ENCODE data around the gene LIF.
"Not testable (repeated sequence)": the region's sequence is repeated elsewhere in the genome, so short reads cannot be mapped to it uniquely, and the experiment has no call there.

LIF gene

GRCh38 chr22:30206944-30207343 lies 39.6 kb downstream of the LIF start:
- H3K9me3 ChIP-seq (ENCODE audit: low read length), result no peaks in the 10 kb centered on the region
- H3K4me1 ChIP-seq (ENCODE audit: insufficient read depth, low read length), result peaks cover 16% of the 10 kb centered on the region
- H3K27me3 ChIP-seq (ENCODE audit: insufficient read depth, low read length), result no peaks in the 10 kb centered on the region
- no peaks in the 10 kb centered on the region for H3K36me3 ChIP-seq (ENCODE audit: insufficient read depth, low read length)
- no peak overlapping the region for H2AFZ ChIP-seq (ENCODE audit: low read depth, low read length)
- no peak overlapping the region for H3K4me3 ChIP-seq (ENCODE audit: low read length)

- Histone ChIP-seq H3K9me3 (ENCODE audit: low read length) (no peaks in the 10 kb centered on the region), H3K4me3 (ENCODE audit: low read length) (no peak overlapping the region), H3K36me3 (ENCODE audit: insufficient read depth, low read length) (no peaks in the 10 kb centered on the region), H2AFZ (ENCODE audit: low read depth, low read length) (no peak overlapping the region), H3K4me1 (ENCODE audit: insufficient read depth, low read length) (peaks cover 16% of the 10 kb centered on the region), H3K27me3 (ENCODE audit: insufficient read depth, low read length) (no peaks in the 10 kb centered on the region)
Measured at GRCh38 chr22:30205281-30206115, 41.1 kb downstream of the LIF start.

GRCh38 chr22:30204742-30205111 lies 41.8 kb downstream of the LIF start:
- H3K9me3 ChIP-seq (ENCODE audit: low read length), result no peaks in the 10 kb centered on the region
- no peak overlapping the region for H2AFZ ChIP-seq (ENCODE audit: low read depth, low read length)
- H3K4me3 ChIP-seq (ENCODE audit: low read length), result no peak overlapping the region
- no peaks in the 10 kb centered on the region for H3K27me3 ChIP-seq (ENCODE audit: insufficient read depth, low read length)
- H3K4me1 ChIP-seq (ENCODE audit: insufficient read depth, low read length), result peaks cover 16% of the 10 kb centered on the region
- no peaks in the 10 kb centered on the region for H3K36me3 ChIP-seq (ENCODE audit: insufficient read depth, low read length)

- H3K36me3 ChIP-seq (ENCODE audit: insufficient read depth, low read length), result no peaks in the 10 kb centered on the region
- no peak overlapping the region for H3K4me3 ChIP-seq (ENCODE audit: low read length)
- H3K4me1 ChIP-seq (ENCODE audit: insufficient read depth, low read length), result peaks cover 16% of the 10 kb centered on the region
Measured at GRCh38 chr22:30204015-30204741, 42.4 kb downstream of the LIF start.

GRCh38 chr22:30202531-30203006 lies 44.0 kb downstream of the LIF start:
- no peak overlapping the region for H2AFZ ChIP-seq (ENCODE audit: low read depth, low read length)
- no peaks in the 10 kb centered on the region for H3K9me3 ChIP-seq (ENCODE audit: low read length)
- H3K36me3 ChIP-seq (ENCODE audit: insufficient read depth, low read length), result no peaks in the 10 kb centered on the region
- H3K27me3 ChIP-seq (ENCODE audit: insufficient read depth, low read length), result no peaks in the 10 kb centered on the region
- H3K4me1 ChIP-seq (ENCODE audit: insufficient read depth, low read length), result peaks cover 12% of the 10 kb centered on the region
- no peak overlapping the region for H3K4me3 ChIP-seq (ENCODE audit: low read length)

More at GRCh38 chr22:30204015-30204741, 42.4 kb downstream of the LIF start:
- Histone ChIP-seq H2AFZ (ENCODE audit: low read depth, low read length) (no peak overlapping the region), H3K27me3 (ENCODE audit: insufficient read depth, low read length) (no peaks in the 10 kb centered on the region), H3K9me3 (ENCODE audit: low read length) (no peaks in the 10 kb centered on the region)

GRCh38 chr22:30201945-30202344 lies 44.6 kb downstream of the LIF start:
- no peaks in the 10 kb centered on the region for H3K27me3 ChIP-seq (ENCODE audit: insufficient read depth, low read length)
- H3K9me3 ChIP-seq (ENCODE audit: low read length), result no peaks in the 10 kb centered on the region
- H2AFZ ChIP-seq (ENCODE audit: low read depth, low read length), result no peak overlapping the region
- H3K36me3 ChIP-seq (ENCODE audit: insufficient read depth, low read length), result no peaks in the 10 kb centered on the region
- H3K4me3 ChIP-seq (ENCODE audit: low read length), result no peak overlapping the region
- peaks cover 8% of the 10 kb centered on the region for H3K4me1 ChIP-seq (ENCODE audit: insufficient read depth, low read length)

GRCh38 chr22:30200905-30201304 lies 45.7 kb downstream of the LIF start:
- H3K4me3 ChIP-seq (ENCODE audit: low read length); H2AFZ ChIP-seq (ENCODE audit: low read depth, low read length): not testable (repeated sequence)
- H3K4me1 ChIP-seq (ENCODE audit: insufficient read depth, low read length), result peaks cover 16% of the 10 kb centered on the region

GRCh38 chr22:30198921-30199320 lies 47.6 kb downstream of the LIF start:
- no peaks in the 10 kb centered on the region for H3K36me3 ChIP-seq (ENCODE audit: insufficient read depth, low read length)
- no peaks in the 10 kb centered on the region for H3K27me3 ChIP-seq (ENCODE audit: insufficient read depth, low read length)
- H3K4me3 ChIP-seq (ENCODE audit: low read length), result no peak overlapping the region
- no peaks in the 10 kb centered on the region for H3K9me3 ChIP-seq (ENCODE audit: low read length)
- peaks cover 18% of the 10 kb centered on the region for H3K4me1 ChIP-seq (ENCODE audit: insufficient read depth, low read length)
- H2AFZ ChIP-seq (ENCODE audit: low read depth, low read length), result no peak overlapping the region

More at GRCh38 chr22:30200905-30201304, 45.7 kb downstream of the LIF start:
- H3K36me3 ChIP-seq (ENCODE audit: insufficient read depth, low read length); H3K9me3 ChIP-seq (ENCODE audit: low read length); H3K27me3 ChIP-seq (ENCODE audit: insufficient read depth, low read length): not testable (repeated sequence)

- Histone ChIP-seq H3K27me3 (ENCODE audit: insufficient read depth, low read length) (no peaks in the 10 kb centered on the region), H3K4me1 (ENCODE audit: insufficient read depth, low read length) (peaks cover 18% of the 10 kb centered on the region), H2AFZ (ENCODE audit: low read depth, low read length) (no peak overlapping the region), H3K9me3 (ENCODE audit: low read length) (no peaks in the 10 kb centered on the region), H3K36me3 (ENCODE audit: insufficient read depth, low read length) (no peaks in the 10 kb centered on the region), H3K4me3 (ENCODE audit: low read length) (no peak overlapping the region)
Measured at GRCh38 chr22:30198152-30198825, 48.3 kb downstream of the LIF start.

- Histone ChIP-seq H3K9me3 (ENCODE audit: low read length) (no peaks in the 10 kb centered on the region), H3K36me3 (ENCODE audit: insufficient read depth, low read length) (no peaks in the 10 kb centered on the region), H3K27me3 (ENCODE audit: insufficient read depth, low read length) (no peaks in the 10 kb centered on the region), H3K4me3 (ENCODE audit: low read length) (no peak overlapping the region), H2AFZ (ENCODE audit: low read depth, low read length) (no peak overlapping the region), H3K4me1 (ENCODE audit: insufficient read depth, low read length) (peaks cover 18% of the 10 kb centered on the region)
Measured at GRCh38 chr22:30197389-30197788, 49.2 kb downstream of the LIF start.

GRCh38 chr22:30196880-30197336 lies 49.7 kb downstream of the LIF start:
- peak overlapping the region; percentile 63 for H2AFZ ChIP-seq (ENCODE audit: low read depth, low read length)
- H3K36me3 ChIP-seq (ENCODE audit: insufficient read depth, low read length), result no peaks in the 10 kb centered on the region
- H3K4me1 ChIP-seq (ENCODE audit: insufficient read depth, low read length), result peaks cover 18% of the 10 kb centered on the region
- no peaks in the 10 kb centered on the region for H3K9me3 ChIP-seq (ENCODE audit: low read length)
- H3K27me3 ChIP-seq (ENCODE audit: insufficient read depth, low read length), result no peaks in the 10 kb centered on the region
- H3K4me3 ChIP-seq (ENCODE audit: low read length), result peak overlapping the region; percentile 32

- peaks cover 18% of the 10 kb centered on the region for H3K4me1 ChIP-seq (ENCODE audit: insufficient read depth, low read length)
- H3K9me3 ChIP-seq (ENCODE audit: low read length), result no peaks in the 10 kb centered on the region
- peak overlapping the region; percentile 63 for H2AFZ ChIP-seq (ENCODE audit: low read depth, low read length)
- H3K27me3 ChIP-seq (ENCODE audit: insufficient read depth, low read length), result no peaks in the 10 kb centered on the region
- peak overlapping the region; percentile 32 for H3K4me3 ChIP-seq (ENCODE audit: low read length)
- H3K36me3 ChIP-seq (ENCODE audit: insufficient read depth, low read length), result no peaks in the 10 kb centered on the region
Measured at GRCh38 chr22:30196141-30196879, 50.2 kb downstream of the LIF start.
